ENCODE data around the gene CENPT.
A peak's percentile ranks its signal among the peaks of the same experiment; 100 is the strongest.

CENPT gene

DNA sequence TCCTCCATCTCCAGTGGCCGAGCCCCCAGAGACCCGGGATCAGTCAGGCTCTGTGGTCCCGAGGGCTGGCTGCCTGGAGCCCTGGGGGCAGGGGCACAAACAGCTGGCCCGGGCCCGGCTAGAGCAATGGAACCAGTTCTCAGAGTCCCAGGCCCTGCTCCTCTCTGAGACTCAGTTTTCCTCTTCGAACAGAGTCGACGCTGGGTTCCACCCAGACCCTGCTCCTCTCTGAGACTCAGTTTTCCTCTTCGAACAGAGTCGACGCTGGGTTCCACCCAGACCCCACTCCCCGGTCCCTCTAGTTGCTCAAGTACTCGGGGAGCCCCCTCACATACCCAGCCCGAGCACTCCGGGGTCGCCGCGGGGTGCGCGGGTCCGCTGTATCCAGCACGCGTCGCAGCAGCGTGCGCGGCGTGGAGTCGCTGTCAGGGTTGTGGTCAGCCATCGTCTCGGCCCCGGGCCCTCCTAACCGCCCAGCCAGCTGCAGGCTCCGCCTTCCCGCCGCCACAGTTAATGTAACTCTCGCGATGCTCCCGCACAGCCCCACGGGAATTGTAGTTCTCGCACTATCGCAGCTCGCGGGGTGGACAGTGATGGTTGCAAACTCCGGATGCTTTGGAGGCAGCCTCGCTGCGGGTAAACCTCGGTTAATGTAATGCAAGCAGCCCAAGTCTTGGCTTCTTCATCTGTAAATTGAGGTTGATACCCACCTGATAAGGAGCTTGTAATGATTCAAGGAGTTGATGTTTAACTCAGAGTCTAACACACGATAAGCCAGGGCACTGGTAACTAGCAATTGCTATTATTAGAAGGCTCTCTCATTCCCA is 13.9 kb downstream of the CENPT start:
- peaks cover 6% of the 10 kb centered on the region for H3K36me3 Mint-ChIP-seq
- H3K4me1 Mint-ChIP-seq = peaks cover 11% of the 10 kb centered on the region
- peak overlapping the region; percentile 98 for H3K4me3 Mint-ChIP-seq
- peaks cover 3% of the 10 kb centered on the region for H3K27me3 Mint-ChIP-seq
- peak; percentile 89 to 96 for DNase-seq (ENCODE audit: low spot score in 2 of 2)
- ATAC-seq (ENCODE audit: low read depth) = peak; percentile 100
- H3K27ac Mint-ChIP-seq = peak overlapping the region; percentile 88
- no peaks in the 10 kb centered on the region for H3K9me3 Mint-ChIP-seq

GRCh38 chr16:67833030-67833414 is 14.5 kb downstream of the CENPT start:
- H3K27me3 Mint-ChIP-seq = peaks cover 3% of the 10 kb centered on the region
- H3K4me3 Mint-ChIP-seq = peak overlapping the region; percentile 98
- peak overlapping the region; percentile 88 for H3K27ac Mint-ChIP-seq
- peaks cover 6% of the 10 kb centered on the region for H3K36me3 Mint-ChIP-seq
- peaks cover 11% of the 10 kb centered on the region for H3K4me1 Mint-ChIP-seq
- no peaks in the 10 kb centered on the region for H3K9me3 Mint-ChIP-seq
- DNase-seq (ENCODE audit: low spot score in 2 of 2) (no peak), ATAC-seq (ENCODE audit: low read depth) (no peak)

DNA sequence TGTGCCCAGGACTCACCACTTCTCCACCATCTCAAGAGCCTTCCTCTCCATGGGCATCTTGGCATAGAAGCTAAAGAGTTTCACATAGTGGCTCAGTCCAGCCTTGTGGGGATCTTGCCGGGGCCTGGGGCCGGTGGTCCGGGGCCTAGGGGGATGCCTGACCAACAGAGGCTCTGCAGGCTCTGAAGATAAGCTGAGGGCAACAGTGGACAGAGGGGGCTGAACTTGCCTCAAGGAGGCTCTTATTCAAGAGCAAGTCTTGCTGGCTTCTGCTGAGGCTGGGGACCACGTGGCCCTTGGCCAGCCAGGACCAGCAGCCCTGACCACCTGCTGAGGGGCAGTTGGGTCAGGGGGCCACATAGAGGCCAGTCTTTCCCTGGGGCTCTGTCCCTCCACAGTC is 18.8 kb downstream of the CENPT start:
- no peaks in the 10 kb centered on the region for H3K9me3 Mint-ChIP-seq
- no peak overlapping the region for H3K27ac Mint-ChIP-seq
- DNase-seq (ENCODE audit: low spot score in 2 of 2) (no peak), ATAC-seq (ENCODE audit: low read depth) (no peak)
- peaks cover 4% of the 10 kb centered on the region for H3K36me3 Mint-ChIP-seq
- H3K4me1 Mint-ChIP-seq = peaks cover 9% of the 10 kb centered on the region
- no peak overlapping the region for H3K4me3 Mint-ChIP-seq
- no peaks in the 10 kb centered on the region for H3K27me3 Mint-ChIP-seq

DNA sequence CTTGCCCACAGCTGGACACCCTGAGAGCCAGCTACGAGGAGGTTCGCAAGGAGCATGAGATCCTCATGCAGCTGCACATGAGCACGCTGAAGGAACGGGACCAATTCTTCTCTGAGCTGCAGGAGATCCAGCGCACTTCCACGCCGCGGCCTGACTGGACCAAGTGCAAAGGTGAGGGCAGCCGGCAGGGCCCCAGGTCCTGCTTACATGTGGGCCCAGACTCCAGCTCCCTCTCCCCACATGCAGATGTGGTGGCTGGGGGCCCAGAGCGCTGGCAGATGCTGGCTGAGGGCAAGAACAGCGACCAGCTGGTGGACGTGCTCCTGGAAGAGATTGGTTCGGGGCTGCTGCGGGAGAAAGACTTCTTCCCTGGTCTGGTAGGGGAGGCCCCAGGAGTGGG is 21.6 kb downstream of the CENPT start:
- DNase-seq (ENCODE audit: low spot score in 2 of 2) (no peak), ATAC-seq (ENCODE audit: low read depth) (no peak)
- Mint-ChIP-seq H3K36me3 (peaks cover 4% of the 10 kb centered on the region), H3K9me3 (no peaks in the 10 kb centered on the region), H3K4me1 (peaks cover 5% of the 10 kb centered on the region), H3K27me3 (no peaks in the 10 kb centered on the region), H3K27ac (no peak overlapping the region), H3K4me3 (no peak overlapping the region)

DNA sequence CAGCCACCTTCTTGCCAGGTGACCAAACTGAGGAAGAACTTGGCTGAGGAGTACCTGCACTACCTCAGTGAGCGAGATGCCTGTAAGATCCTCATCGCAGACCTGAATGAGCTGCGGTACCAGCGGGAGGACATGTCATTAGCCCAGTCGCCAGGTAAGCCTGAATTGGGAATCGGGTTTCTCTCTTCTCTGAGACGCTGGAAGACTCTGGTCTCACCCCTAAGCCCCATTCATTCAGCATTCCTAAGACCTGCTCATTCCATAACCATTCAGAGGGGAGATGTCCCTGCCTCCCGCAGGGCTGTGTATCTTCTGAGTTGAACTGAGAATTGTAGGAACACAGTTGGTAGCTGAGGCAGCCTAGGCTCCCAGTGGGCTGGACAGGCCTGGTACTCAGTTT is 22.4 kb downstream of the CENPT start:
- peaks cover 4% of the 10 kb centered on the region for H3K36me3 Mint-ChIP-seq
- H3K27me3 Mint-ChIP-seq = no peaks in the 10 kb centered on the region
- H3K9me3 Mint-ChIP-seq = no peaks in the 10 kb centered on the region
- no peak overlapping the region for H3K4me3 Mint-ChIP-seq
- no peak overlapping the region for H3K27ac Mint-ChIP-seq
- DNase-seq (ENCODE audit: low spot score in 2 of 2) (no peak), ATAC-seq (ENCODE audit: low read depth) (no peak)
- H3K4me1 Mint-ChIP-seq = peaks cover 5% of the 10 kb centered on the region

GRCh38 chr16:67822511-67822910 is 25.0 kb downstream of the CENPT start:
- peaks cover 2% of the 10 kb centered on the region for H3K4me1 Mint-ChIP-seq
- no peak overlapping the region for H3K27ac Mint-ChIP-seq
- ATAC-seq (ENCODE audit: low read depth) (no peak), DNase-seq (ENCODE audit: low spot score in 2 of 2) (no peak)
- H3K36me3 Mint-ChIP-seq = no peaks in the 10 kb centered on the region
- H3K4me3 Mint-ChIP-seq = no peak overlapping the region
- no peaks in the 10 kb centered on the region for H3K9me3 Mint-ChIP-seq
- no peaks in the 10 kb centered on the region for H3K27me3 Mint-ChIP-seq

- no peak for ATAC-seq (ENCODE audit: low read depth)
- DNase-seq (ENCODE audit: low spot score in 2 of 2) = no peak
- Mint-ChIP-seq H3K27ac (no peak overlapping the region), H3K4me1 (peaks cover 6% of the 10 kb centered on the region), H3K36me3 (no peaks in the 10 kb centered on the region), H3K4me3 (no peak overlapping the region), H3K9me3 (no peaks in the 10 kb centered on the region), H3K27me3 (no peaks in the 10 kb centered on the region)
Measured at GRCh38 chr16:67820608-67821259, 26.8 kb downstream of the CENPT start.

GRCh38 chr16:67814567-67814966 is 32.9 kb downstream of the CENPT start:
- Mint-ChIP-seq H3K4me3 (no peak overlapping the region), H3K27me3 (no peaks in the 10 kb centered on the region), H3K4me1 (peaks cover 4% of the 10 kb centered on the region), H3K36me3 (no peaks in the 10 kb centered on the region), H3K9me3 (no peaks in the 10 kb centered on the region), H3K27ac (no peak overlapping the region)
- ATAC-seq (ENCODE audit: low read depth) = no peak
- DNase-seq (ENCODE audit: low spot score in 2 of 2) = no peak

- no peaks in the 10 kb centered on the region for H3K9me3 Mint-ChIP-seq
- DNase-seq (ENCODE audit: low spot score in 2 of 2) (no peak), ATAC-seq (ENCODE audit: low read depth) (no peak)
- peaks cover 7% of the 10 kb centered on the region for H3K4me1 Mint-ChIP-seq
- no peak overlapping the region for H3K4me3 Mint-ChIP-seq
- H3K27ac Mint-ChIP-seq = no peak overlapping the region
- no peaks in the 10 kb centered on the region for H3K36me3 Mint-ChIP-seq
- H3K27me3 Mint-ChIP-seq = no peaks in the 10 kb centered on the region
Measured at GRCh38 chr16:67811899-67812298, 35.6 kb downstream of the CENPT start.

GRCh38 chr16:67807148-67807682 is 40.3 kb downstream of the CENPT start:
- Mint-ChIP-seq H3K36me3 (peaks cover 4% of the 10 kb centered on the region), H3K9me3 (no peaks in the 10 kb centered on the region), H3K27me3 (no peaks in the 10 kb centered on the region), H3K4me1 (peaks cover 20% of the 10 kb centered on the region), H3K27ac (peak overlapping the region; percentile 86), H3K4me3 (peak overlapping the region; percentile 88)
- DNase-seq (ENCODE audit: low spot score in 2 of 2) = no peak
- ATAC-seq (ENCODE audit: low read depth) = no peak

DNA sequence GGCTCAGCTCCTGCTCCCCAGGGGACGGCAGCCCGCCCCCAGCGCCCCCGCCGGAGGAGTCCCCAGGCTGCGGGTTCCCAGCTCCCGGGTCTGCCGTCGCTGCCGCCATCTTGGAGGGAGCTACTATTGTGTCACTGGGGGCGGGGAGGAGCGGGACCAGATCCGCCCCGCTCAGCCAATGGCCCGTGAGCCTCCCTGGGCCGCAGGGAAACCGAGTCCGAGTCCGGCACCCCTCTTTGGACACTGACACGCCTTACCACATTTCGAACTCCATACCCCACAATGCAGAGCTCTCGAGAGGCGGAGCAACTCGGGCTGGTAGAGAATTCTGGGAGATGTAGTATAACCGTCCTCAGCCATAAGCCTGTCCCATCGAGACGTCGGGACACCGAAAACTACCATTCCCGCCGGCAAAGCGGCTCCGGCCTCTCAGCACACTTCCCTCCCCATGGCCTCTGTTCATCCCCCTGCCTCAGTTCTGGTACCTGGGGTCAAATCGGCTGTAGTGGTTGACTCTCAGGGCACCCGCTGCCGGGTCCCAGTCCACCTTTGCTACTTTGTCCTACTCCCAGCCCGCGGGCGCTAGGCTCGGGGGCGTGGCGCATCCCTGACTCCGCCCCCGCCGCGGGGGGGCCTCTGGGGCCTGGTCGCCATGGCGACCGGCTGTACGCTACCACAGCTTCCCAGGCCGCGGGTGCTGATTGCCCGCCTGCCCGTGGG is 40.9 kb downstream of the CENPT start, which contains the start of the genes RANBP10 and TSNAXIP1:
RANBP10 (minus strand) TSS at position 133 of the 720 bp plus-strand sequence; CDS start at position 109, 24 bp downstream.
TSNAXIP1 (plus strand) TSS at position 462 of the 720 bp plus-strand sequence. CDS start 261 bp downstream, outside the sequence.
- DNase-seq (ENCODE audit: low spot score in 2 of 2) (peak; percentile 88 to 93), ATAC-seq (ENCODE audit: low read depth) (peak; percentile 83)
- H3K4me1 Mint-ChIP-seq = peaks cover 26% of the 10 kb centered on the region
- no peaks in the 10 kb centered on the region for H3K27me3 Mint-ChIP-seq
- H3K9me3 Mint-ChIP-seq = no peaks in the 10 kb centered on the region
- peaks cover 4% of the 10 kb centered on the region for H3K36me3 Mint-ChIP-seq
- H3K4me3 Mint-ChIP-seq = peak within 1 kb of the TSS; percentile 88
- H3K27ac Mint-ChIP-seq = peak within 1 kb of the TSS; percentile 86

GRCh38 chr16:67805718-67806427 is 41.6 kb downstream of the CENPT start:
- Mint-ChIP-seq H3K27me3 (no peaks in the 10 kb centered on the region), H3K27ac (peak overlapping the region; percentile 86), H3K4me3 (peak overlapping the region; percentile 88), H3K9me3 (no peaks in the 10 kb centered on the region), H3K4me1 (peaks cover 31% of the 10 kb centered on the region), H3K36me3 (peaks cover 4% of the 10 kb centered on the region)
- DNase-seq (ENCODE audit: low spot score in 2 of 2) = no peak
- no peak for ATAC-seq (ENCODE audit: low read depth)

GRCh38 chr16:67804853-67805542 is 42.5 kb downstream of the CENPT start:
- Mint-ChIP-seq H3K4me3 (peak overlapping the region; percentile 88), H3K4me1 (peaks cover 36% of the 10 kb centered on the region), H3K27me3 (no peaks in the 10 kb centered on the region), H3K9me3 (no peaks in the 10 kb centered on the region), H3K36me3 (peaks cover 4% of the 10 kb centered on the region), H3K27ac (peak overlapping the region; percentile 86)
- DNase-seq (ENCODE audit: low spot score in 2 of 2) (no peak), ATAC-seq (ENCODE audit: low read depth) (no peak)
